ENCODE data around the gene KLHL11.
"Not testable (repeated sequence)": the region's sequence is repeated elsewhere in the genome, so short reads cannot be mapped to it uniquely, and the experiment has no call there.

The KLHL11 gene

DNA sequence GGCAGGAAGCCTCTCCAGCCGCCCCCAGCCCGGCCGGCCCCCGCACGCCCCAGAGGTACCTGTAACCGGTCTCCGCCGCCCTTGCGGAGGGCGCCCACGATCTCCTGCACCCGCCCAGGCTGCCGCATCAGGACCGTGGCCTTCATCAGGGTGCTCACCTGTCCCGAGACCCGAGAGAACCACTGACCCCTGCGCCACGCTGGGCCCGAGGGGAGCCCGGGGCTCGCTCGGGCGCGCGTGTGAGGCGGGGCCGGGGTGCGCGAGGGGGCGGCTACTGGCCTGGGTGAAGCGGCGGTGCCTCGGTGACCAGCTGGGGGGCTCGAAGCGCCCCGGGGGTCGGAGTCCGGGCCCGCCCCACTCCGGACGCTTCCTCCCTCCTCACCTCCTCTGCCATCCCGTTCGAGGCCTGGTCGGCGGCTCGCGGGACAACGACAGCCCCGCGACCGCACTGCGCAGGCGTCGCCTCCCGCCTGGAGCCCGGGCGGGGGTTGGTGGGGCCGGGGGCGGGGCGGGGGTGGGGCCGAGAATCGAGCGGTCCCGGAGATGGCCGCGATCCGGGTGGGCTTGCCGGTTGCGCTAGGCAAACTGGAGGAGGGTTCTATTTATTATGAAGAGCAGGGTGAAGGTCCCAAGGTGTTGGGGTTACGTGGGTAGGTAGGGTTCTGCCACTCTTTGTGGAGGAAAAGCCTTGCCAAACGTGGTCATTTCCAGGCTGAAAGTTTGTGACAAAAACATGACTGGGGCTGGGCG, 29.2 kb downstream of the KLHL11 start, which contains the start of gene NT5C3B:
NT5C3B (minus strand) TSS at position 433 of the 750 bp plus-strand sequence; CDS start at position 394, 39 bp downstream.
- peak; percentile 36 for DNase-seq

DNA sequence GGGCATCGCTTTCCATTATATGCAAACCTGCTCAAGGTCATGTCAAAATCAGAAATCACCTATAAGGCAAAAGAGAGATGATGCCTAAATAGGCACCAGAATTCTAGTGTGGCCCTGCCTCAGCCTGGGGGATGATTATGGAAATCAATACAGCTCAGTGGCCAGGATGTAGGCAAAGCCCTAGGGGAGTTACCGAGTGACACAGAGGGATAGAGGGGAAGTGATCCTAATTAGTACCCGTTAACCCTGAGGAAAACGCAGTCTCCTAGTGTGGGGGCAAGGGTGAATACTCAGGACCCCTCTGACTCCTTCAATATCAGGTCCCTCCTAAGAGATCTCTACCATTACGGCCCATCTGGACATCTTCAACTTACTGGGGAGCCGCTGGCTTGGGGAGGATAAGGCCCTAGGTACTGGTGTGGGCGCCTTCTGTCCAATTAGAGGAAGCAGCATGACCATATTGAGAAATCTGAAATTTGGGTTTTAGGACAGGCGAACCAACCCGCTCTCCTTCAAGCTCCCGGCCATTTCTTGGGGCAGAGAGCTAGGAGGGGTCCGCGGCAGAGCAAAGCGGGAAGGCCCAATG, 29.9 kb downstream of the KLHL11 start:
- peak; percentile 24 for DNase-seq

DNA sequence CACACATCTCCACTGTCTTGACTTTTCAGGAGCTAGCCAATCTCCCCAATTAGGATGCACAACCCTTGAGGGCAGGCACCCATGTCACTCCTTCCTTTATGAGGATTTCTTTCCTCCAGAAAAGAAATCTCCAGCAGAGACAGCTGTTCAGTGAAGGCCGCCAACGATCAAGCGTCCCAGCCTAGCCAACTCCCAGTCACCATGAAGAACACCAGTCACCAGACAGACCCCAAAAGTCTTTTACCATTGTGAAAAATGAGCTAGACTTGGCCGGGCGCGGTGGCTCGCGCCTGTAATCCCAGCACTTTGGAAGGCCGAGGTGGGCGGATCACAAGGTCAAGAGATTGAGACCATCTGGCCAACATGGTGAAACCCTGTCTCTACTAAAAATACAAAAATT, 35.3 kb downstream of the KLHL11 start:
- not testable (repeated sequence) for DNase-seq

- DNase-seq, result no peak
Observed at GRCh38 chr17:41825175-41825845, 39.9 kb downstream of the KLHL11 start.

DNA sequence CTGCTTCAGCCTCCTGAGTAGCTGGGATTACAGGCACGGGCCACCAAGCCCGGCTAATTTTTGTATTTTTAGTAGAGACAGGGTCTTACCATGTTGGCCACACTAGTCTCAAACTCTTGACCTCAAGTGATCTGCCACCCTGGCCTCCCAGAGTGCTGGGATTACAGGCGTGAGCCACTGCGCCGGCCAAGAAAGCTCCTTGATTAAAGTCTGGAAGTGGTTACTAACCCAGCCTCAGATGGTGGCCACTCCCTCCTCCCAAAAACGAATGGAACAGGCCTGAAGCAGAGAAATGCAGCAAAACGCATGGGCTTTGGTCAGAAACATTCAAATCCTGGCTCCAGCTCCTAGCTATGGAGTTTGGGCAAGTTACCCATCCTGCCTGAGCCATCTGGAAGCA, 41.1 kb downstream of the KLHL11 start:
- DNase-seq, result no peak

DNA sequence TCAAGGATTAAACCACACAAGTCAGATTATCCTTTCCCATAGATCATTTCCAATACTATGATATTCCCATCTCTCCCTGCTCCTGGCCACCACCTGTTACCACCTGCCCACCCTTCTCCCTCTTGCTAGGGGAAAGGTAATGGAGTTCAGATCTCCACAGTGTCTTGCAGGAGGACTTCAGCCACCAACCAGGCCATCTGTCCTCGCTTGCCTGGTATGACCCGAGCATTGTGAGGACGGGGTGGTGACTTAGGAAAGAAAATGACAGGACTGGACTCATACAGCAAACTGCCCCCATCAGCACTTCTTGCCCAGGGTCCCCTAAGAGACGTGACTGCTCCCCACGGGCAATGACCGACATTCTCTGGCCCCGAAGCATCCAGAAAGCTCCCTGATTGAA, 41.6 kb downstream of the KLHL11 start:
- DNase-seq, result no peak

DNA sequence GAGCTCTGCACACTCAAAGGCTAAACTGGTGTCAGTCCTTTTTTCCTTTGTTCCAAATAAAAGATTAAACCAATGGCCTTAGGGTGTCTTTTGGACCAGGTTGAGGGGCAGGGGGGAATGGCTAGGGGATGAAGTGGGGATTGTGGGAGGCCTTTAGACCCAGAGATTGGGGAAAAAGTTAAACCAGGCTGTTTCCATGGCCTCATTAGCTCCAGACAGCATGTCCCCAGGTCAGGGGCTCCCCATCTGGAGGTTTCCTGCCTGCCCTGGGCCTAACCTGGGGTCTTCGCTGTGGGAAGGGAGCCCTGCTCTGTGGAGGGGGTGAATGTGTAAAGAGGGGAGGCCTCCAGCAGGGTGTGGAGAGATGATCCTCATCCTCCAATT, 42.1 kb downstream of the KLHL11 start:
- DNase-seq, result no peak

- DNase-seq, result no peak
Observed at GRCh38 chr17:41822216-41823140, 42.7 kb downstream of the KLHL11 start.

- DNase-seq, result no peak
Observed at GRCh38 chr17:41821776-41822175, 43.4 kb downstream of the KLHL11 start.

- DNase-seq, result no peak
Observed at GRCh38 chr17:41818024-41818423, 47.2 kb downstream of the KLHL11 start.

DNA sequence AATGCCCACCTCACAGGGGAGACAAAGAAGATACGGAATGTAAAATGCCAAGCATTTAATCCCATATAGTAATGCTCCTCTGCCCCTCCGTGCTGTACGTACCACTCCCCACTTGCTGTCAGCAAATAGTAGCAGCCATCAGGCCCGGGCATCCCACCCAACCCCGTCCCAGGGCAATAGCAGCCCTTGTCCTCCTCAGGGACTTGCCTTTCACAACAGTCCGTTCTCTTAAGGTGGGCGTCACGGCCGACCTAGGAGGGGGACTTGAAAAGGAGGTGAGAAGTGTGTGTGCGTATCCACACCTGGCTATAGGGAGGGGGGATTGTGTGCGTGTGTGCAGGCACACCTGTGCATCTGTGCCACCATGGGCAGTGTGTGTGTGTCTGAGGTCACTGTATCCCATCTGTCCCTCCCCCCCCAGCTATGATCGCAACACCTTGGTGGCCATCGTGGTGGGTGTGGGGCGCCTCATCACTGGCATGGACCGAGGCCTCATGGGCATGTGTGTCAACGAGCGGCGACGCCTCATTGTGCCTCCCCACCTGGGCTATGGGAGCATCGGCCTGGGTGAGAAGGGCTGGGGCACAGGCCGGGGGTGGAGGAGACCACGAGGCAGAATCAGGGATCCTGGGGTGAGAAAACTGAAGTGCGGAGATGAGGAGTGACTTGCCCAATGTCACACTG, 48.4 kb downstream of the KLHL11 start:
- no peak for DNase-seq

GRCh38 chr17:41814195-41814594, 51.0 kb downstream of the KLHL11 start:
- DNase-seq, result no peak

DNA sequence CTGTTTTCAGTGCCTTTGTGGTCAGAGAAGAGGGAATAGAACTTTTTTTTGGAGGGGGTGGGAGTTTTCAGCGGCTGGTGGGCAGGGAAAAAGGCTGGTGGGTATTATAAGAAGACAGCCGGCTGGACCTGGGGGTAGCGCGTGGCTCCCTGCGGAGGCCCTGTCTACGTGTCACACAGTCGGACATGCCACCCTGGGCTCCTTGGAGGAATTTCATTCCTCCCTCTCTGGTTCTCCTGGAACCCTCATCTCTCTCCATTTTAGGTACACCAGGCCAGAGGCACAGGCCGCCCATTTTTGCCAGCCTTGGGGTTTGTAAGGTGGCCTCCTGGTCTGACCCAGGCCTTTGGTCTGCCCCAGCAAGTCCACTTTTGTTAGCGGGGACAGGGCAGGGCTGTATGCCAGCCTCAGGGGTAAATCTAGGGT, 51.5 kb downstream of the KLHL11 start:
- no peak for DNase-seq

DNA sequence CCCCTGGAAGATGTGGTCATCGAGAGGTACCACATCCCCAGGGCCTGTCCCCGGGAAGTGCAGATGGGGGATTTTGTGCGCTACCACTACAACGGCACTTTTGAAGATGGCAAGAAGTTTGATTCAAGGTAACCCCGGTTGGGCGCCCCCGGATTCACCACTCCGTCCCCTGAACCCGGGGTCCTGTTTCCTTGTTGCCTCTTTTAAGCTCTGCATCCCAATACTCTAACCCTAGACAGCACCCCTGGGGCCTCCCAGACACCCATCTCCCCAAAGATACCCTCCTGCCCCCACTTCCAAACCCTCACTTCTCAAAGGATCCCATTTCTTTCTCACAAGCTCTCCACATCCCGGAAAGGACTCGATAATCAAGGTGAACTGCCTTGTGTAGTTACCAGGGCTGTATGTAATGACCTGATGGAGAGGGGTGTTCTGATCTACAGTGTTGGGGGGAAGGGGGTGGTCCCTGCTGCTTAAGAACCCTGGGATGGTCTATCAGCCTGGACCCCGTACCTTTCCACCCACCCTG, 52.0 kb downstream of the KLHL11 start:
- DNase-seq, result no peak

- no peak for DNase-seq
Observed at GRCh38 chr17:41812381-41813151, 52.7 kb downstream of the KLHL11 start, which contains the start of gene FKBP10. Gene FKBP10 (plus strand): TSS chr17:41813004. CDS start chr17:41813035, 31 bp downstream.

GRCh38 chr17:41811549-41812380, 53.5 kb downstream of the KLHL11 start, which contains the start of gene P3H4:
Gene P3H4 (minus strand): TSS chr17:41811949. CDS start chr17:41811915, 34 bp downstream.
- DNase-seq, result peak; percentile 64

DNA sequence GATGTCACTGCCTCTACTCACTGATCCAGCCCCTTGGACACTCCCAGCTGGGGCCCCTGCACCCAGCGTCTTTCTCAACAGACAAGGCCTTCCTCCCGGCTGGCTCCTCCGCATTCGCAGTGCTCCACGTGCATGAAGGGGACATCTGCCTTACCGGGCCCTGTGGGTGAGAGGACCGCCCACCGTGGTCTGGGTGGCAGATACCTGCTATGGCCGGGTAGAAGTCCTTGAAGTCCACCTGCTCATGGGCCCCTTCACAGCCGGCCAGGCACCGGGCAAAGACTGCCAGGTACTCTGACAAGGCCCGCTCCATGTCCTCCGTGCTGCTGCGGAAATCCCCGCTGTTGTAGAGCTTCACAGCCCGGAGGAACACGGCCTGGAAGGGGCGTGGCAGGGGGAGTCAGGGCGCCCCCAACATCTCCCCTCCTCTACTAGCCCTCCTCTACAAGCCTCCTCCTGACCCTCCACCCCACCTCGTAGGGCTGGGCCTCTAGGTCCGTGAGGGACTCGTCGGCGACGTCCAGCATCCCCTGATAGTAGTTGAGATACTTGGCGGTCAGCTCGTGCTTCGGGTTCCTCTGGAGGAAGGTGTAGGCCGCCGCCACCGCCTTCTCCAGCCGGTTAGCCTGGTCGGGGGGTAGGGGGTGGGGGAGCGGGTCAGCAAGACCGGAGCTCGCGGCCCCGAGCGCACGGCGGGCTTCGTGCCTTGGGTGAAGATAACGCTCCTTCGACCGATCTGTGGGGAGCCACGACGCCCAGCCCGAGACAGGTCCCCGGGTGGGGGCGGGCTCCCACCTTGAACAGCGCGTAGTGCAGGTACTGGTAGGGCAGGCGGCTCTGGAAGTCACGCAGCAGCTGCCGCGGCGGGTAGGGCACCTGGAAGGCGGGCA, 54.3 kb downstream of the KLHL11 start:
- no peak for DNase-seq

DNA sequence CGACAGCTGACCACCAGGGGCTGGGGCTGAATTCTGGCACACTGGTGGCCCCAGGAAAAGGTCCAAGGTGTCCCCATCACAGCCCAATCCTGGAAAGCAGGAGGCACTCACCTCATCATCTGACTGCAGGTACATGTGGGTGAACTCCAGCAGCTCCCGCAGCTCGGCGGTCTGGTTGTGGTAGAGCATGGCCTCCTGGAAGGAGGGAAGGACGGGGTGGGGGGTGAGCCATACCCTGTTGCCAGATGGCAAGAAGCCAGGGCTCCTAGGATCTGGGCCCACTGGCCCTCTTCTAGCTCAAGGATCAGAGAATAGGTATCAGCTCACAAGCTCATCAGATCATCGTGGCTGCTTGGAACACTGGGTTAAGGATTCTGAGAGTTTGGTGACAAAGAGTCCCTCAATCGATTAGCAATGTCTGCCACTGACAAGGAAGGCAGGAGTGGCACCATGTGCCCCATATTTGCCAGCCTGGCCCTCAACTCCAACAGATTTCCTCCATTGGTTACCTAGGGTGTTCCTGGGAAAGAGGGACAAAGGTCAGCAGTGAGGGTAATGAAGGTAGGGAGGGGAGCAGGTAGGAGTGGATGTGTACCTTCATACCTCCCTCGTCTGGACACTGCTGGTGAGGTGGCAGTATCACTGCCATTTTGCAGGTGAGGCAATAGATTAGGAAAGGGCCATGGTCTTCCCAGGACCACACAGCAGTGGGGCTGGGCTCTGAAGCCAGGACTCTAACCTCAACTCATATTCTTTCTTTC, 58.4 kb downstream of the KLHL11 start:
- DNase-seq, result no peak

Measured in suppressor macrophage treated with lipopolysaccharide for 4 hours (primary cell).